GM19372 (cell line): ENCODE results near the gene KIZ.

Experiments
- ATAC-seq: cut with Tn5 transposase; IDR thresholded peaks from one replicate; pipeline ENCODE4 v1.9.1; 2021; ENCODE audit warnings: mild to moderate bottlenecking, low read depth, moderate library complexity; ENCODE audit not compliant: unreplicated experiment

Gene KIZ

GRCh38 chr20:21133917-21134622, 8.2 kb downstream of the KIZ start:
- ATAC-seq = no peak

GRCh38 chr20:21134883-21135493, 9.1 kb downstream of the KIZ start:
- no peak for ATAC-seq

- ATAC-seq = no peak
Observed at GRCh38 chr20:21136015-21136732, 10.3 kb downstream of the KIZ start.

DNA sequence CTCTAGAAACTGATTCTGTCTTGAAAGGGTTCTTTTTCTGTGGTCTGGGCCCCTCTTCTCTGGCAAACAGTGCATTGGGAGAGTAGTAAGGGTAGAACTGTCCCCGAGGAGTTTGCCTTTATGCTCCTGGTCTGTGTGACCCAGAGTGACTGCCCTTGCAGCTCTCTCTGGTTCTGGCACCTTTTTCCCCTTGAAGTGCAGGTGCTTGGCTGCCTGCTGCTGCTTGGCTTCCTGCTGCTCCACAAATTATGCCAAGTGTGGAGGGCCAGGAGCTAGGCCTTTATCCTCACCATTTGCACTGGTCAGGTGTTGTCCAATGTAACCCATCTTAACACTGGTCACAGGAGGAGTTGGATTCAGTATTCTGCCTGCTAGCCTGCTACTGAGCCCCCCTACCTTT, 11.2 kb downstream of the KIZ start:
- no peak for ATAC-seq

GRCh38 chr20:21139881-21140566, 14.1 kb downstream of the KIZ start:
- ATAC-seq = no peak

GRCh38 chr20:21141825-21142224, 15.9 kb downstream of the KIZ start:
- no peak for ATAC-seq

GRCh38 chr20:21143194-21143890, 17.5 kb downstream of the KIZ start:
- no peak for ATAC-seq

DNA sequence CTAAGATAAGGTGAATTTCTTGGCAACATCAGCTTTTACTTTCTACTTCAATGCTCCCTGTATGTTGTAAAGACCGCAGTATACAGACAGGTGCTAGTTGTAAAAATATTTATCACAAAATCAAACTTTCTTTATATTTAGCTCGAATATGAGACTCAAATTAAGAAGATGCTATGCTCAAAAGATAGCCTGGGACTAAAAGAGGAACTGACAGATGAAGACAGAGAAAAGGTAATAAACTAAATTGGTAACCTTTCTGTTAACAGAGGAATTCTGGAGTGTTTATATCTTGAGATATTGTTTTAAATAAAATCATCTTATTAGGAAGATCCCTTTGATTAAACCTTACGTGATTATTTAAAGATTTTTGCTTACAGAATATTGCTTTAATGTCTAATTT, 19.5 kb downstream of the KIZ start:
- no peak for ATAC-seq

- no peak for ATAC-seq
Observed at GRCh38 chr20:21146215-21146614, 20.3 kb downstream of the KIZ start.

- no peak for ATAC-seq
Observed at GRCh38 chr20:21147593-21147992, 21.7 kb downstream of the KIZ start.

GRCh38 chr20:21149344-21149743, 23.5 kb downstream of the KIZ start:
- ATAC-seq = no peak

GRCh38 chr20:21151791-21152190, 25.9 kb downstream of the KIZ start:
- ATAC-seq = no peak

- no peak for ATAC-seq
Observed at GRCh38 chr20:21154692-21155091, 28.8 kb downstream of the KIZ start.

DNA sequence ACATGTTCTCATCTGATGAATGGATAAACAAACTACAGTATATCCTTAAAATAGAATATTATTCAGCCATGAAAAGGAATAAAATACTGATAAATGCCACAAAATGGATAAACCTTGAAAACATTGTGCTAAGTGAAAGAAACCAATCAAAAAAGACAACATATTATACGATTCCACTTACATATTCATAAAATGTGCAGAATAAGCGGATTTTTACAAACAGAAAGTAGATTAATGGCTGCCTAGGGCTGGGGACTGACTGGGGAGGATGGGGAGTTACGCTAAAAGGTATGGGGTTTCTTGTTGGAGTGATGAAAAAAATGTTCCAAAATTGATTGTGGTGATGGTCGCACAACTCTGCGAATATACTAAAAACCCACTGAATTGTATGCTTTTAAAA, 29.4 kb downstream of the KIZ start:
- ATAC-seq = no peak

DNA sequence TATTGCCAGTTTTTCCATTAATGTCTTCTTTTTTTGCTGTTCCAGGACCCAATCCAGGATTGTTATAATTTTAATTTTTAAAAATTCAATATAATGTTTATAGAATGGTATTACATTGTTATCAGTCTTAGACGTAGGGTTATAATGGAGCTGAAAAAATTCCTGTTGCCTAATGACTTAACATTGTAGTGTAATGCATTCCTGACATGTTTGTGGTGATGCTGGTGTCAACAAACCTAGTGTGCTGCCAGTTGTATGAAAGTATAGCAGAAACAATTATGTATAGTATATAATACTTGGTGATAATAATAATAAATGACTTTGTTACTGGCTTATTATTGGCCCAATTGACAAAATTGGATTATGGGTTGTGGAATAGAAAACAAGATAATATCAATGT, 30.4 kb downstream of the KIZ start:
- no peak for ATAC-seq

DNA sequence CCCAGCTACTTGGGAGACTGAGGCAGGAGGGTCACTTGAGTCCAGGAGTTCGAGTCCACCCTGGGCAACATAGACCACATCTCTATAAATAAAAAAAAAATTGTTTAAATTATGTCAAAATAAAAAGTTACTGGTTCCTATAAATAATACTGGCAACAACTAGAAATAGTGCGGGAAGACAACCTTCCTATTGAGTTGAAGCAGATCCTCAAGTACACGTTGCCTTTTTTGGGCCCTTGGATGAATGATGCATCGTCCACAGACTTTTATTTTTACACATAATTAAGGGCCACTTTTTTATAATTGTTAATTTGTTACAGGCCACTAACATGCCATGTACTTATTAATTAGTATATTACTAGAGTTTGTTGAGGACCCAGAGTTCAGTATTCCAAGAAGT, 31.1 kb downstream of the KIZ start:
- no peak for ATAC-seq

DNA sequence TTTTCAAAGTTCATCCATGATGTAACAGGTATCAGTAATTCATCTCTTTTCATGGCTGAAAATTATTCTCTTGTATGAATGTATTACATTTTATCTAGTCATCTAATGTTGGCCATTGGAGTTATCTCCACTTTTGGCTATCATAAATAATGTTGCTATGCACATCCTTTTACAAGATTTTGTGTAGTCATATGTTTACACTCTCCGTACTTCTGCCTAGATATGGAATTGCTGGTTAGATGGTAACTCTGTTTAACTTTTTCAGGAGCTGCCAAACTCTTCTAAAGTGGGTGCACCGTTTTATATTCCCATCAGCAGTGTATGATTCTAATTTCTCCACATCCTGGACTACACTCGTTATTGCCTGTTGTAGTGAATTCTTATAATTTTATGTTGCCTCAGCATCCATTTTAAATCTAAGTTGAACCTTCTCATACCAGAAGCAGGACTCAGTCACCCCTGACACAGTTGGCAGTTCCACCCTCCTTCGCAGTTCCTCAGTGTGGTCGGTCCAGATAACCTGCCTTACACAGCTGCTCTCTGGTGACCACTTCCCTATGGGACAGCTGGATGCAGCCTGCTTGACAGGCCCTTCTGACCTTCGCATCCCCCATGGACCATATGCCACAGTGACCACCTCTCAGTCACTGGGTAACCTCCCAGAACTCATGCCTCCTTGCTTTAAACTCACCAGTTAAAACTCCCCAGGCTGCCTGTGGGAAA, 33.9 kb downstream of the KIZ start:
- ATAC-seq = no peak

DNA sequence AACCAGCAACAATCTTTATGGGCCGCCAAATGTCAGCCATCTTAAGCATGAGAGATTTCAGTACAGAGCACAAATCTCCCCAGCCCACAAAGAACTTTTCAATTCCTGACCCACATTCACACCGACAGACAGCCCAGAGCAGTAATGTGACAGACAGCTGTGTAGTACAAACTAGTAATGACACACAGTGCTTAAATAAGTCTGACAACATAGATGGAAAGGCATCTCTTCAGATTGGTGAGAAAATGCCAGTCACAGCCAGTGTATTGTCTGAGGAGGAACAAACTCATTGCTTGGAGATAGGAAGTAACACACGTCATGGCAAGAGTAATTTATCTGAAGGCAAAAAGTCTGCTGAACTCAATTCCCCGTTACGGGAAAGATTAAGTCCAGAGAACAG, 36.0 kb downstream of the KIZ start:
- ATAC-seq = no peak

DNA sequence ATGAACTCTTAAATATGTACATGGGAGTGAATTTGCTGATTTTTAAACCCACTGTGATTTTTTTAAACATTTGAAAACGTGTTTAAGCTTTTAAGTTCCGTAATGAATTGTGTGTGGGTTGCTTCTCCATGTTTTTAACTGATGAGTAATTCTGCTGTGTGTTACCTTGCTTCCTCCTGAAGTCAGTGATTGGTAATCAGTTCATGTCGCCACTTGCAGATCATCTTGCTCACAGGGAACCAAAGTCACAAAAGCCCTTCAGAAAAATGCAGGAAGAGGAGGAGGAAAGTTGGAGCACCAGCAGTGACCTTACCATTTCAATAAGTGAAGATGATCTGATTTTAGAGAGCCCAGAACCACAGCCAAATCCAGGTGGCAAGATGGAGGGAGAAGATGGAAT, 36.7 kb downstream of the KIZ start:
- no peak for ATAC-seq

- ATAC-seq = no peak
Observed at GRCh38 chr20:21166801-21167200, 40.9 kb downstream of the KIZ start.
